Ecto neural progenitor cell (in vitro differentiated cells): ENCODE data around the gene OSBPL5.
"Not testable (repeated sequence)": the region's sequence is repeated elsewhere in the genome, so short reads cannot be mapped to it uniquely, and the experiment has no call there.

Experiments used
- DNase-seq: peaks from one replicate; pipeline ENCODE4 v3.0.0-alpha.2; 2018; ENCODE audit warnings: low spot score

The OSBPL5 gene

DNA sequence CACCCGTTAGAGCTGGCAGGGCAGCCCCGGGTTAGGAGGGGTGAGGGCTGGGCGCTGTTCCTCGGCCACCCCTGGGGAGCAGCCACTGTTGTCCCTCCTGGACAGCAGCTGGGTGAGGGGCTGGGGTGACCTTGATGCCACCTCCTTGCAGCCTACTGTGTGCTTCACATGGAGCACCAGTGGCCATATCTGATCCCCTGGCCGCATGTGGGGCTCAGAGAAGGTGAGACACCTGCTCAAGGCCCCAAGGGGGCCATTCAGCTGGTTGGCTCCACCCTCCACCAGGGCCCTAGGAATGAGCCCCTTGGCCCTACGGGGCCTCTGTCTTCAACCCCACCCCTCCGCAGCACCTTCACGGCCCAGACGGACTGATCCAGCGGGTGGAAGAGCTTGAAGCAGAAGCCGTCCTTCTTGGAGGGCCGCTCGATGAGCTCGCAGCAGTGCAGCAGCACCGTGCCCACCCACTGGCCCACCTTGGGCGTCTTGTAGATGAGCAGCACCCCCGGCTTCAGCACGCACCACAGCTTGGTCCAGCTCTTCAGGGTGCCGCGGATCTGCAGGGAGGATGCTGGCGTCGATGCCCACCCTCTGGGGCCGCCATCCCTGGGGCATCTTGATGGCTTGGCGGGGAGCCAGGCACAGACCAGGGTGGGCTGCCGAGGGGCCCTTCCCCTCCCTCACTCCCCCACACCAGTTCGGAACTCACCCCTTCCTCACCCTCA, 44.9 kb downstream of the OSBPL5 start:
- DNase-seq = no peak

DNA sequence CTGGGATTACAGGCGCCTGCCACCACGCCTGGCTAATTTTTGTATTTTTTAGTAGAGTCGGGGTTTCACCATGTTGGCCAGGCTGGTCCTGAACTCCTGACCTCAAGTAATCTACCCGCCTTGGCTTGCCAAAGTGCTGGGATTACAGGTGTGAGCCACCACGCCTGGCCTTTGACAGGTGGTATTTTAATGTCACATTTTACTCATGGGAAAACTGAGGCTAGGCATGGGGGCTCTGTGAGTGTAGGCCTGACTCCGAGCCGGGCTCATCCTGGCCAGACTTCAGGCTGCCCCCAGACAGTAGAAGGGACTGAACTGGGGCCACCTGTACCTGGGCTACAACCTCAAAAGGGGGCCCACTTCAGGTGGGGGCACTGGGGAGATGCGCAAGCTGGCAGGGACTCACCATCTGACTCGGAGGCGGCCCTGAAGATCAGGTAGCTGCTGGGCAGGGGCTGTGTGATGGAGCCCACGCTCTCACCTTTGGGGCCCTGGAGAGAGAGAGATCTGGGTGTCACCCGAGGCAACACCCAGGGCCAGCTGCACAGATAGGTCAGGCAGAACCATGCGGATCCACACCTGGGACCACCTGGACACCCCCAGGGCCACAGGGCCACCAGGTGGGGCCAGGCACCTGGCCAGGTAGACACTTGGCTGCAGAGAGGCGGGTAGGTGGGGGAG, 45.8 kb downstream of the OSBPL5 start:
- no peak for DNase-seq

DNA sequence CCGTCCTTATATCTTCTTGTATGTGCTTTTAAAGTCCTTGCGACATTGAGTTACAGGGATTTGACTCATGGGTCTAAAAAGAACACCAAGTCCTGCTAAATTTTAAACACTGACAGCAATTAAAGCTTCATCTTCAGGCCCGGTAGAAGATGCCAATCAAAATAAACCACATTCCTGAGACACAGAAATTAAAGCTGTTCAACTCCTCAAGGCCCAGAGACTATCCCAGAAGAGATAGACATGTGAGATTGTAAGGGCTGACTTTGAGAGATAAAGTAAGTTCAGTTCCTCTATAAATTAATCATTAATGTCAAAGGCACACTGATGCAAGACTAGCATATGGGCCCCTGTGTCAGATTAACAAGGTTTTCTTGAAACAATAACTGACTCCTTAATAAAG, 49.8 kb downstream of the OSBPL5 start:
- DNase-seq = no peak

- not testable (repeated sequence) for DNase-seq
Observed at GRCh38 chr11:3113661-3114060, 51.4 kb downstream of the OSBPL5 start.

DNA sequence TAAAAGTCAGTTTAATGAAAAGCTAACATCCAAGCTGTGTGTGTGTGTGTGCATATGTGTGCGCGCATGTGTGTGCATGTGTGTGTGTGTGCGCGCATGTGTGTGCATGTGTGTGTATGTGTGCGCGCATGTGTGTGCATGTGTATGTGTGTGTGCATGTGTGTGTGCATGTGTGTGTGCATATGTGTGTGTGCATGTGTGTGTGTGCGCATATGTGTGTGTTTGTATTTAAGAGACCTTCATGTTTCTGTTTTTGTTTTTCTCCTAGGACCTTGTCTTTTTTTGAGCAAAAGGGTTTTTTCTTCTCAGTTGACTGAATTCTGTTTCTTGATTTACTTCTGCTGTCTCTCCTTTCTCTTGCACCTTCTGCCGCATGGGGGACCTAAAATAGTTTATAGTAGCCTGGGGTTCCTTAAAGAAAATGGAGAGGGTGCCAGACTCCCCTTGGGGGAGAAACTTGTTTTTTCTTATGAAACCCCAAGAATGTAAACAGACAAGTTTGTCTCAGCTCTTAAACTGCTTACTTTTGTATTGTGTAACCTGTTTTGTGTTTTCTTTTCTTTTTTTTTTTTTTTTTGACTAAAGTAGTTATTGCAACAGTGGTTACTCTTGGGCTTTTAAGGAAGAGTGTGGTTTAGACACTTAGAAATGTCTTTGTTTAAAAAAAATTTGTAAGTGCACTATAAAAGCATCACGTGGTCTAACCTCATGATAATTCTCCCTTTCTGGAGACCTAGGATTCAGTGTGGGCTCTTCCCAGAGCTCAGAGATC, 53.0 kb downstream of the OSBPL5 start:
- DNase-seq = peak; percentile 10

- no peak for DNase-seq
Observed at GRCh38 chr11:3111466-3111865, 53.6 kb downstream of the OSBPL5 start.

DNA sequence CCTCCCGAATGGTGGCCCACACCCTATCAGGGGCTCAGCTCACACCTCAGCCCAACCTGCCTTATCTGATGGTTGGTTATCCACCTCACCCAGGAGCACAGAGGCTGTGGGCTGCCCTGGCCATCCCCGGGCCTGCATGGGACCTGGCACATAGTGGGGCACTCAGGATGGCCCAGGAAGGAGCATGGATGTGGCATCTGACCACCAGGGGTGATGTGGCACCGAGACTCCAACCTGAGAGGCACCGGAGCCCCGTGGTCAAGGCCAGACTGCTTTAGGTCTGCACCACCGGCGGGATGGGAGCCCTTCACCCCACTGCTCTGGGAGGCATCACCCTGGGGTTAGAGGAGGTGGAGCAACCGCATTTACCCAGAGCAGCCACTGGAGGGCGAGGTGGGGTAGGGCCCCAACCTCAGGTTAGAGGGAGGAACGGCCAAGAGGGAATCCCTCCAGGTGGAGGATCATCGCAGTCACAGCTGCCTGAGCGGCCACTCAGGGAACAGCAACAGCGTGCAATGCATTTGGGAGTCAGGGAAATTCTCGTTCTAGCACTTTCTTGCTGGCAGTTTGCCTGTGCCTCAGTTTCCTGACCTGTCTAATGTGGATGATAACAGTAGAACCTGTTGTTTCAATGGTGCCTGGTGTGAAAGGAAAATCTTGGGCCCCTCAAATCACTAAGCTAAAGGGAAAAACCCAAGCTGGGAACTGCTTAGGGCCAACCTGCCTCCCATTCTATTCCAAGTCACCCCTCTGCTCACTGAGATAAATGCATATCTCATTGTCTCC, 55.0 kb downstream of the OSBPL5 start:
- DNase-seq = no peak

- DNase-seq = no peak
Observed at GRCh38 chr11:3109434-3109833, 55.7 kb downstream of the OSBPL5 start.

GRCh38 chr11:3108183-3108721, 56.9 kb downstream of the OSBPL5 start:
- DNase-seq = no peak

DNA sequence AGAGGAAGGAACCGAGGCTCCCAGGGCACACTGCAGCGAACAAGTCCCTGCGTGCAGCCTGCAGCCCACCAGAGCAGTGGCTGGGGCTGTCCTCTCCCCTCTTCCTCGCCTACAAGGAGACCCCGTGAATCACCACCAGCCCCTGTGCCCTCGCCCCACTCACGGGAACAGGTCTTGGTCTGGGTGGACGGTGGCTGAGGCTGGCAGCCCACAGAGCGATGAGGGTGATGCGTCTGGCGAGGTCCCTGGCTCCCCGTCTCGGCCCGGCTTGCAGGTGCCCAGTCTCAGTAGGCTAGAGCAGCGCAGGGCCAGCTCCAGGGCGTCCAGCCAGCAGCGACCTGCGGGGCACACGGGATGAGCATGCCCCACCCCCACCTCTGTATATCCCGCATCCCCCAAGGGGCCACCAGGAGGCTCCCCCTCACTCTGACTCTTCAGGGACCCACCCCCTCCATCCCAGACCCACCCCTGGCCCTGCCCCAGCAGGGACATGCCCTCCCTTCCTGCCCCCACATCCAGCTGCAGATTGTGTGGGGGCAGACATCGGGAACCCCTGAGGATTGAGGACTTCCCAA, 57.4 kb downstream of the OSBPL5 start:
- peak; percentile 39 for DNase-seq

DNA sequence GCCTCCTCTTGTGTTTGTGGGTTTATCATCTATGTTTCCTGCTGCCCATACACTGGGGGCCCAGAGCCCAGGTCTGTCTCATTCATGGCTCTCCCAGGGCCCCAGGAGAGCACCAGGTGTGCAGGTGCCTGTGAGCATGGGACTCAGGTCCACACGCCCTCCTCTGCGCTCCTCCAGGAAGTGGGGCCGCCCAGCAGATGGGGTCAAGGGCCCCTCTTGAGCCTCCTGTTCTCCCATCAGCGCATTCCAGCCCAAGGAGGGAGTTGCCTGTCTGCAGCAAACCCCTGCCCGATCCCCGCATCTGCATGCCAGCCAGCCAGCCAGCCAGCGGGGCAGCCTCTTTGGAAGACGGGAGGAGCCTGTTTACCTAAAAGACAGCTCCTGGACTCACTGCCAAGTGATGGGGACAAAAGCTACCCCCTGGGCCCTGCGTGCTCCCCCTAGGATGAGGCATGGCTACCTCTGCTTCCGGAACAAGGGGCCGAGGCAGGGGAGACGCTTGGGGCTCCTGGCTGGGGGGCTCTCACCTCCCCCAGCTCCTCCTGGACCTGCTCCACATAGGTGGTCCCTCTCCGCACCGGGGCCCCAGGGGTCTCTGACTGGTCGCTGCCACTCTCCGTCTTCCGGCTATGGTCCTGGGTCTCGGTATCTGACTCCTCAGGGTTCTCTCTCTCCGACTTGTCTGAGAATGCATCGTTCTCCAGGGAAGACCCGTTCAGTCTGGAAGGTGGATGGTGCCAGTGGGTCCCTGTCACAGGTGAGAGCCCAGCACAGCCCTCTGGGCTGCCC, 58.2 kb downstream of the OSBPL5 start:
- peak; percentile 44 for DNase-seq

DNA sequence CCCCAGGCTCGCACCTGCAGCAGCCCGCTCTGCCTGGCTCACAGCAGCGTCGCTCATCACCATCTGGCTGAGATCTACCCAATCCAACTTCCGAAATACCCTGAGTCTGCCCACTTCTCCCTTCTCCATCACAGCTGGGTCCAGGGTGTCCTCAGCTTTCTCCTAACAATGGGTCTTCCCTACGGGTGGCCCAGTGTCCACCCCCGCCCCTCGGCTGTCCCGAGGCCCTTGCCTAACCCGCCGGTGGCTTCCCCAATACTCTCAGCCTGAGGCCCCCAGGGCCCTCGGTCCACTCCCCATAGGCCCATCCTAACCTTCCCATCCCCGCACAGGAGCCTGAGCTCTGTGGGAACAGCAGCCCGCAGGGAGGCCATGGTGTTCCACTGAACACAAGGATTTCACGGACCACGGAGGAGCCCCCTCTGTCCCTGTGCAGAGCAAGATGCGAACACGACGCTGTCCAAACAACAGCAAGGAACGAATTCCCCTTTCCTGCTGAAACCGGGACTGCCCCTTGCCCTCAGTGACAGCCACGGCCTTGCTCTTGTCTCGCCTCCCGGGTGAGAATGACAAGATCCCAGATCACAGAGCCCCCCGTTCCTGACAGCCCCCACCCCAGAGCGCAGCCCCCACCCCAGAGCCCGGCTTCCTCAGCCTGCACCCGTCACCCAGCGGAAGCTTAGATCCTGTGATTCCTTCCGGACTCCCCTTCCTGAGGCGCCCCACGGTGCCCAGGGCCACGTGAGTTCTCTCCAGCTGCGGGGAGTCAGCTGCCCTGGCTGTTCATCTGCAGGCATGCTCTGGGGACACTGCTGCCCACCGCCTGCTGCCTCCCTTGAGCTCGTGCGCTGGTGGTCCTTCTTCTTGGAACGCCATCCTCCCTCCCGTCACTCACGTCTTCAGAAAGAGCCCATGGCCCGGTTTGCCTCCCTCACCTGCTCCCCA, 59.0 kb downstream of the OSBPL5 start:
- DNase-seq = peak; percentile 41

DNA sequence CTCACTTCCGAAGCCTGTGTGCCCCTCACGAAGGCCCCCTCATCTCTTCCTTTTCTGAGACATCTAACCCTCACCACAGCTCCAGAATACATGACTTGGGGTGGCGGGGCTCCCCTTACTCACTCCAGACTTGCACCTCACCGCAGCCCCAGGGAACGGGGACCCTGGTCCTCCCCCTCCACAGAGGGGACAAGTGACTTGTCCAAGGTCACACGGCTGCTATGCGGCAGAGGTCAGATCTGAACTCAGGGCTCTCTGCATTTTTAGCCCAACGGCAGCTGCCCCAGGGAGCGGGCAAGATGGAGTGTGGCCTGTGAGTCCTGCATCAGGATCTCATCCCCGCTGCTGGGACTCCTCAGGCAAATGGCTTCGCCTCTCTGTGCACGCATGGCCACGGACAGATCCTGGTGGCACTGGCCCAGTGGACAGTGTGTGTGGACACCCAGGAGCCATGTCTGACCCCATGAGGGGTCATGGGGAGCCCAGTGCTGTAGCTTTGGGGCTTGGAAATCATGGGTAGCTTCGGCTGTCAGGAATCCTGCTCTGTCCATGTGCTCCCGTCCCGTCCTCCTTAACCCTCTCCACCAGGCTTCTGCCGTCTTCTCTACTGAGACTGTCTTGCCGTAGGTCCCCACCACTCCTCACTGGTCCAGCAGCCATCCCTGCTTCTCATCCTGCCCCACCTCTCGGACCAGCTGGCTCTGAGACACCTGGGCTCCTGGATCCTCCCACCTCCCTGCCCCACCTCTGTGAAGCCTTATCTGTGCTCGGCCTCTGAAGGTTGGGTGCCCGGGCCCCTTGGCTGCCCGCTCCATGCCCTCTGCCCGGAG, 59.9 kb downstream of the OSBPL5 start:
- DNase-seq = peak; percentile 33

DNA sequence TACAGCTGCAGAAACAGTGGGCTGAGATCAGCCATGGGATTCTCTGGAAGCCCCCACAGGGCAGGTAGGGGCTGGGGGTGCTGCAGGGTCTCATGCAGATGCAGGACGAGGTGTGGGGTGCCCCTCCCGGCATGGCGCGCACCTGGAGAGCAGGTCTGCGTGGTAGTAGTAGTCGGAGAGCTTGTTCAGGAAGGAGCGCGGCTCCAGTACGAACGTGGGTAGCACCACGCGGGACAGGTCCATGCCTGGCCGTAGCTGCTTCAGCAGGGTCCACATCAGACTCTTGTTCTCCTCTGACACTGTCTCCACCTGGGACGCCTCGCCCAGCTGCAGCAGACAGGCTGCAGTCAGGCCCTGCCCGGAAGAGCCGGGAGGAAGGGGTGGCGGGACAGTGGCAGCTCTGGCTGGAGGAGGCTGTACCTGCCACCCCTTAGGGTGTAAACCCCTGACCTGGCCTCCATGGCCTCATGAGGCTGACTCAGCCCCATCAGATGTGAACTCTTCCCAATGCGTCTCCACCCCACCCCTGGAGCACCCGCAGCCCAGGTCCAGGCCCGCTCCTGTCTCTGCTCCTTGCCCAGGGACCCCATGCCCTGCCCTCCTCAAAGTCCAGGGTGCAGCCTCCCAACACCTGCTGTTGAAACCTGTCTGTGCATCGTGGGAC, 60.9 kb downstream of the OSBPL5 start:
- peak; percentile 42 for DNase-seq

GRCh38 chr11:3103076-3103475, 62.0 kb downstream of the OSBPL5 start:
- DNase-seq = peak; percentile 42

DNA sequence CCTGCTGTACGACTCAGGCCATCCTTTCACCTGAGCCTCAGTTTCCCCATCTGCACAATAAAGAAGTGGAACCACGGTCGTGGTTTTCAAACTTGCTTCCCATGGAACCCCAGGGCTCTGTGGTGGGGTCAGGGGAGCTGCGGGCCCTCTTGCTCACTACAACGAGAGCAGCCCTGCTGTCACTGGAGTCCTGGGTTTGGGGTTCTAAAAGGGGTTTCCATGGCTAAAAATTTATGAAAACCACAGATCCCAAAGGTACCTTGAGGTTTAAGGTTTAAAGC, 62.5 kb downstream of the OSBPL5 start:
- peak; percentile 25 for DNase-seq

DNA sequence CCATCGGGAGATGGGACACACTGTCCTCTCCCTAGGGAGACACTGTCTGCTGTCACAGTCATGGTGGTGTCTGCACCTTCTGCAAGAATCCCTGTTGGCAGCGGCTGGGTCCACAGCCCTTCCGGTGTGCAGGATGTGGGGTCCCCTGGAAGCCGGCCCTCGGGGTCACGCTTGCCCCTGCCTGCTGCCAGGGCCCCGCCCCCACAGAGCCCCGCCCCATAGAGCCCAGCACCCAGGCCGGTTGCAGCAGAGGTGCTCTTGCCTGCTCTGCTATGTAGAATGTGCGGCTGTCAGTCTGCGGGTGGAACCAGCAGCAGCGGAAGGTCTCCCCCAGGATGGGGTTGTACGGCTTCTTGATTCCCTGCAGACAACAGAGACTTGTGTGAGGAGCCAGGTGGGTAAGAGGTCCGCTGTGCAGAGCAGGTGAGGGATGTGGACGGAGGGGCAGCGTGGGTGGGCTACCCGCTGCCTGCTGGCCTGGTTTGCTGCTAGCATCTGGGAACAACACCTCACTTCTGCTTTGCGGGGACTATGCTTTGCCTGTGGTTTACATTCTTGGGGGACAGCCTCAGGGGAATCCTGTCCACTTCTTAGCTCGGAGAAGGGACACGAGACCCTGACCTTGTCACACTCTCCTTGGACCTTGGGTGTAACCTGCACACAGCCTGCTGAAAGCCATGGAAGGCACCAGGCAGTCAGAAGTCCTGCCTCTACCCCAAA, 63.0 kb downstream of the OSBPL5 start:
- DNase-seq = peak; percentile 39

GRCh38 chr11:3099178-3099577, 65.9 kb downstream of the OSBPL5 start:
- DNase-seq = no peak
